ENCODE results near the gene HMGCL. TPM values are rescaled to one million over a fixed set of nuclear protein-coding genes. Genes with fewer than 3 reads are reported as not detected.

The HMGCL gene
- total and polyA plus RNA-seq, 5 donors, result 20.1 to 31.9 (median 21.9) TPM

DNA sequence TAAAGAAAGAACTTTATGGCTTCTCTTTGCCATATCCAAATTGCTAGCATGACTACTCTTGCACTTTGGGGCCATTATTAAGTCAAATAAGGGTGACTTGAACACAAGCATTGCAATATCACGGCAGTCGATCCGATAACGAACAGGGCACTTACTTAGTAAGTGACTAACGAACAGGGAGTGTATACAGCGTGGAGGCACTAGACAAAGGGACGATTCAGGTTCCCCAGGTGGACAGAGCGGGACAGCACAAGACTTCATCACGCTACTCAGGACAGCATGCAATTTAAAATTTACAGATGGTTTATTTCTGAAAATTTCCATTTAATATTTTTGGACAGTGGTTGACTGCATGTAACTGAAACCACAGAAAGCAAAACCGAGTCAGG, 52.4 kb downstream of the HMGCL start:
- DNase-seq (no peak), ATAC-seq (no peak)
- Histone ChIP-seq H3K27ac (ENCODE audit: low read length) (no peak overlapping the region), H3K4me3 (ENCODE audit: low read length) (no peak overlapping the region), H3K4me1 (ENCODE audit: control insufficient read depth, insufficient read depth, low read length) (no peaks in the 10 kb centered on the region), H3K9me3 (ENCODE audit: control insufficient read depth, low read length) (no peaks in the 10 kb centered on the region), H3K27me3 (ENCODE audit: control insufficient read depth, insufficient read depth) (no peaks in the 10 kb centered on the region)
- intact Hi-C loops (cut with DNase I), result loop anchor here in 2 of 4 donors (10.0 kb wide), 1 partner anchor 142 kb away; the partner anchor contains the start of gene CNR2 (in 2 of the 2)
- 87% methylated on average over 10 of the region's 10 CpGs for WGBS

DNA sequence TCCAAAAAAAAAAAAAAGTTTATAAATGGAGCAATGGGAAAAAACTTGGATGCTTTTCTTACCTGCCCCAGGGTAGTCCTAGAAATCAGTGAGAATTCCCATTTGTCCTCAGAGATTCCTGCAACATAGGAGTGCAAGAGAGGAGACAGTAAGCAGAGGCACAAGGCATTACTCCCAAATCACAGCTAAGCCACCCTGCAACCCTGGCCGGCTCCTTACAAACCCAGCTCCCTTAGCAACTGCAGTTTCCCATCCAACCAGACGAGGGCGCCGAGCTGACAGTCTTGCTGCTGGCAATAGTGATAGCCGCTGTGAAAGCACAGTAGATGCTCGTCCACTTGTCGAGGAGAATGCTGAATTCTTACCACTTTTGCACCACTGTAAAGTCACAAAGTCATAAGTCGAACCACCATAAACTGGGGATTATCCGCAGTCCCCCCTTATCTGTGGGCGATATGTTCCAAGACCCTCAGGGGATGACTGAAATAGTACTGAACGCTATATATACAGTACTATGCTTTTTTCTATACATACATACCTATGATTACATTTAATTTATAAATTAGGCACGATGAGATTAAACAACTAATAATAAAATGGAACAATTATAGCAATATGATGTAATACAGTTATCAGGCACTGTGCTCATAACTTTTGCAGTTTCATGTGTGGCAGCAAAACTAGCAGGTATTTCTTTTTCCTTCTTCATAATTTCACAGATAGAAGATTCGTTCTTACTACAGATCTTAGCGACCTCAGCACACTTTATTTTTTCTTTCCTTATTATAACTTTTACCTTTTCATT, 53.0 kb downstream of the HMGCL start:
- Histone ChIP-seq H3K9me3 (ENCODE audit: control insufficient read depth, low read length) (no peaks in the 10 kb centered on the region), H3K27ac (ENCODE audit: low read length) (no peak overlapping the region), H3K4me3 (ENCODE audit: low read length) (no peak overlapping the region), H3K4me1 (ENCODE audit: control insufficient read depth, insufficient read depth, low read length) (no peaks in the 10 kb centered on the region), H3K27me3 (ENCODE audit: control insufficient read depth, insufficient read depth) (no peaks in the 10 kb centered on the region)
- ATAC-seq (peak; percentile 79 to 91), DNase-seq (peak; percentile 86 to 94 (median 93))
- 14% methylated on average over 14 of the region's 14 CpGs for WGBS
- intact Hi-C loops (cut with DNase I), result loop anchor here in 2 of 4 donors (10.0 kb wide), 1 partner anchor 143 kb away; the partner anchor contains the start of gene CNR2 (in 2 of the 2)

DNA sequence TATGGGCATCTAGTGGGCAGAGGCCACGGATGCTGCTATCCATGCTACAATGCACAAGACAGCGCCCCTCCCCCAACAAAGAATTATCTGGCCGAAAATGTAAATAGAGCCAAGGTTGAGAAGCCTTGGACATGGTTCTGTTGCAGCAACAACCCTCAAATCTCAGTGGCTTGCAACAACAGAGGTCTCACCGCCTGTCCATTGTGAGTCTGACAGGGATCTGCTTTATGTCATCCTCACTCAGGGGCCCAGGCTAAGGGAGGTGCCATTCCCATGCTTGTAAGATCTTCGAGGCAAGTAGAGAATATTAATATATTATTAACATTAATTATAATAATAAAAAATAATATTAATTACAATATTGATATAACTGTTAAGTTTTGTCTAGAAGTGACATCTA, 56.5 kb downstream of the HMGCL start:
- Histone ChIP-seq H3K27me3 (ENCODE audit: control insufficient read depth, insufficient read depth) (no peaks in the 10 kb centered on the region), H3K9me3 (ENCODE audit: control insufficient read depth, low read length) (no peaks in the 10 kb centered on the region), H3K27ac (ENCODE audit: low read length) (no peak overlapping the region), H3K4me1 (ENCODE audit: control insufficient read depth, insufficient read depth, low read length) (no peaks in the 10 kb centered on the region), H3K4me3 (ENCODE audit: low read length) (no peak overlapping the region)
- ATAC-seq, result no peak
- intact Hi-C loops (cut with DNase I), result no loop called here
- WGBS, result 55% methylated on average over 5 of the region's 5 CpGs
- no peak for DNase-seq

DNA sequence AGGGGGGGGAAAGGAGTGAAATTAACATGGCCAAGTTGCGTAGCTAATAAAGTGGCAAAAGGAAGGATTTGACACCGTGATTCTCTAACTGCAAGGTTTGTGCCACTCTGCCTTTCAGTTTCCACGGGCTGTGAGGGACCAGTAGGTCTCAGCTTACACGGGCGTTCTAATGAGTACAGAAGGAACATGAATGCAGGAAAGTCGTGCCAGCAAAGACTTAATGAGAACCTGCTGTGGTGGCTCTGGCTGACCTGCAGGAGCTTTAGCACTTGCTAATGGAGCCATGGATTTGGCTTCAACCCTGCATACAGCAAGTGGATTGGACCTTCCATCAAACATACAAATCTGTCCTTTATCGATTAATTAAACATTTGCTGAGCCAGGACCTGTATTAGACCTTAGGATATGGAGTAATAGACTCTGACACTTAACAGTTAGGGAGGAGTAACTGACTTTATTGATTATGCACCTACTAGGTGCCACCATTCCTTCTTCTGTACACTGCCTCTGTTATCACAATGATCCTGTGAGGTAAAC, 62.1 kb downstream of the HMGCL start:
- WGBS, result 80% methylated on average over 7 of the region's 7 CpGs
- no peaks in the 10 kb centered on the region for H3K4me1 ChIP-seq (ENCODE audit: control insufficient read depth, insufficient read depth, low read length)
- no peaks in the 10 kb centered on the region for H3K27me3 ChIP-seq (ENCODE audit: control insufficient read depth, insufficient read depth)
- no peaks in the 10 kb centered on the region for H3K9me3 ChIP-seq (ENCODE audit: control insufficient read depth, low read length)
- no peak overlapping the region for H3K27ac ChIP-seq (ENCODE audit: low read length)
- ATAC-seq, result no peak
- DNase-seq, result no peak
- intact Hi-C loops (cut with DNase I), result no loop called here
- H3K4me3 ChIP-seq (ENCODE audit: low read length), result no peak overlapping the region

DNA sequence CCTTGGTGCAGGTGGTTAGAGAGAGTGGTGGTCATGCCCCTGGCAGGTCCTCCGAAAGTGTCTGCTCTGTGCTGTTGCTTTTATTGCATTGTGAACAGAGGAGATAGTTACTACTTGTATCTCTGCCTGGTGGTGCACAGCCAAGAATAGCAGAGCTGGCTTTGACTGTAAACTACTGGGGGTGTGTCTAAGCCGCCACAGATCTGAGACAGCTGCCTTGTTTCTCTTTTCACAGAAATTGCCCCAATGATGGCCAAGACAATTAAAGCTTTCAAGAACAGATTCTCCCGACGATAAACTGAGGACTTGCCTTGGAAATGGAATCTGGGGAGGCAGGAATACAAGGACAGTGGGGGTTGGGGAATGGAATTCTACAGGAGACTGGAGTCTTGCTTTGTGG, 66.0 kb downstream of the HMGCL start:
- Histone ChIP-seq H3K27me3 (ENCODE audit: control insufficient read depth, insufficient read depth) (no peaks in the 10 kb centered on the region), H3K27ac (ENCODE audit: low read length) (peak overlapping the region; percentile 9), H3K4me3 (ENCODE audit: low read length) (no peak overlapping the region), H3K9me3 (ENCODE audit: control insufficient read depth, low read length) (no peaks in the 10 kb centered on the region), H3K4me1 (ENCODE audit: control insufficient read depth, insufficient read depth, low read length) (no peaks in the 10 kb centered on the region)
- ATAC-seq, result peak; percentile 80 to 85
- WGBS, result 34% methylated on average over 4 of the region's 4 CpGs
- DNase-seq, result peak in 1 of 3 donors; percentile 30
- intact Hi-C loops (cut with DNase I), result no loop called here

DNA sequence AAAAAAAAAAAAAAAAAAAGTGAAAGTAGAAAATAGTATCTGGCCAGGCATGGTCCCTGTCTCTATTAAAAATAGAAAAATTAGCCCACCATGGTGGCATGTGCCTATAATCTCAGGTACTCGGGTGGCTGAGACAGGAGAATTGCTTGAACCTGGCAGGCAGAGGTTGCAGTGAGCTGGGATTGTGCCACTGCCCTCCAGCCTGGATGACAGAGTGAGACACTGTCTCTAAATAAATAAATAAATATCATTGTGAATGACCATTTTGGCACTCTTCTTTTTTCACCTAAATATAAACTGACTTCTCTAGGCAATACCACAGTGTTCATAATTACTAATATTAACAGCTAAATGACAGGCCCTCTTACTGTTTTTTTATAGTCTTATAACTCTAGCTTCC, 67.4 kb downstream of the HMGCL start:
- DNase-seq (no peak), ATAC-seq (no peak)
- Histone ChIP-seq H3K27me3 (ENCODE audit: control insufficient read depth, insufficient read depth) (no peaks in the 10 kb centered on the region), H3K4me3 (ENCODE audit: low read length) (no peak overlapping the region), H3K27ac (ENCODE audit: low read length) (no peak overlapping the region), H3K9me3 (ENCODE audit: control insufficient read depth, low read length) (no peaks in the 10 kb centered on the region), H3K4me1 (ENCODE audit: control insufficient read depth, insufficient read depth, low read length) (no peaks in the 10 kb centered on the region)
- WGBS, result 67% methylated on average over 1 of the region's 1 CpG
- intact Hi-C loops (cut with DNase I), result no loop called here

DNA sequence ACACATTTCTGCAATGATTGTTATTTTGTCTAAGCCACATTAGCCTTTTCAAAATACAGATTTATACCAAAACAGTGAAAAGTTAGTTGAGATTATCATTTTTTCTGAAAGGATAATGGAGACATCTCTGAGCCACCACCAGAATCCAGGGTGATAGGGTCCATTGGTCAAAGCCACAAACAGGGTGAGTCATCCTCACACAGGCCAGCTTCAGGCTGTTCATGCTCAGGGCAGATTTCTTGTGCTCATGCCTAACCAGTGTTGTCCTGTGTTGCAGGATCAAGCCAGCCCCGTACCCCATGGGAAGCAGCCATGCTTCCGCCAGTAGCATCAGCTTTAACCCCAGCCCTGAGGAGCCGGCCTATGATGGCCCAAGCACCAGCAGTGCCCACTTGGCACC, 68.6 kb downstream of the HMGCL start:
- Histone ChIP-seq H3K27me3 (ENCODE audit: control insufficient read depth, insufficient read depth) (no peaks in the 10 kb centered on the region), H3K4me3 (ENCODE audit: low read length) (no peak overlapping the region), H3K27ac (ENCODE audit: low read length) (no peak overlapping the region), H3K9me3 (ENCODE audit: control insufficient read depth, low read length) (no peaks in the 10 kb centered on the region), H3K4me1 (ENCODE audit: control insufficient read depth, insufficient read depth, low read length) (no peaks in the 10 kb centered on the region)
- WGBS, result 94% methylated on average over 3 of the region's 3 CpGs
- ATAC-seq, result no peak
- DNase-seq, result no peak
- intact Hi-C loops (cut with DNase I), result no loop called here

DNA sequence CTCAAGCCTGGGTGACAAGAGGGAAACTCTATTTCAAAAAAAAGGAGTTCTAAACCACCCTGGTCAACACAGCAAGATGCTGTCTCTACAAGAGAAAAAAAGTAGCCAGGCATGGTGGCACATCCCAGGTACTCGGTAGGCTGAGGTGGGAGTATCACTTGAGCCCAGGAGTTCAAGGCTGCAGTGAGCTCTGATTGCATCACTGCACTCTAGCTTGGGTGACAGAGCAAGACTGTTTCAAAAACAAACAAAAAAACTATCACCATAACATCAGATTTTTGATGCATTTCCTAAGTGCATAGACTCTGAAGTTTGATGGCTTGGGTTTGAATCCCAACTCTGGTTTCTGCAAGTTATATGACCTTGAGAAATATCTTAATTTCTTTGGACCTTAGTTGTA, 72.3 kb downstream of the HMGCL start:
- no peak for DNase-seq
- WGBS, result 100% methylated on average over 1 of the region's 1 CpG
- Histone ChIP-seq H3K27ac (ENCODE audit: low read length) (no peak overlapping the region), H3K4me1 (ENCODE audit: control insufficient read depth, insufficient read depth, low read length) (no peaks in the 10 kb centered on the region), H3K4me3 (ENCODE audit: low read length) (no peak overlapping the region), H3K9me3 (ENCODE audit: control insufficient read depth, low read length) (no peaks in the 10 kb centered on the region), H3K27me3 (ENCODE audit: control insufficient read depth, insufficient read depth) (no peaks in the 10 kb centered on the region)
- intact Hi-C loops (cut with DNase I), result no loop called here
- no peak for ATAC-seq

Other genes starting within 250 kb of the HMGCL start
- 100 to 1,000 TPM; 586 to 826 (median 727) TPM for gene RPL11, start 133.6 kb downstream of the HMGCL start, total RNA-seq
- 1,436 TPM for gene RPL11, start 133.6 kb downstream of the HMGCL start, polyA plus RNA-seq
- 10 to 100 TPM; 23.9 to 31.1 (median 25.9) TPM for gene ELOA, start 82.0 kb downstream of the HMGCL start, total RNA-seq
- gene ELOA, start 82.0 kb downstream of the HMGCL start, polyA plus RNA-seq, result 11.6 TPM
- 10 to 100 TPM; 35.5 to 40.3 (median 38.8) TPM for gene PITHD1, start 47.0 kb downstream of the HMGCL start, total RNA-seq
- 33.1 TPM for gene PITHD1, start 47.0 kb downstream of the HMGCL start, polyA plus RNA-seq
- gene LYPLA2, start 34.3 kb downstream of the HMGCL start, total RNA-seq, result 10 to 100 TPM; 28.5 to 33.3 (median 32.5) TPM
- 32.0 TPM for gene LYPLA2, start 34.3 kb downstream of the HMGCL start, polyA plus RNA-seq
- 10 to 100 TPM in 1 of 4 donors, 1 to 10 TPM in 3; 6.1 to 11.0 (median 6.7) TPM for gene GALE, start 24.7 kb downstream of the HMGCL start, total RNA-seq
- gene GALE, start 24.7 kb downstream of the HMGCL start, polyA plus RNA-seq, result 11.2 TPM
- gene FUCA1, start 42.9 kb upstream of the HMGCL start, total RNA-seq, result 10 to 100 TPM; 16.8 to 22.1 (median 19.4) TPM
- 15.5 TPM for gene FUCA1, start 42.9 kb upstream of the HMGCL start, polyA plus RNA-seq
- gene CNR2, start 87.9 kb upstream of the HMGCL start, total RNA-seq, result not detected
- gene CNR2, start 87.9 kb upstream of the HMGCL start, polyA plus RNA-seq, result not detected
- 100 to 1,000 TPM in 1 of 4 donors, 10 to 100 TPM in 3; 74.6 to 104 (median 87.6) TPM for gene PNRC2, start 134.4 kb upstream of the HMGCL start, total RNA-seq
- gene PNRC2, start 134.4 kb upstream of the HMGCL start, polyA plus RNA-seq, result 82.2 TPM
- 10 to 100 TPM; 49.8 to 59.0 (median 53.0) TPM for gene SRSF10, start 154.9 kb upstream of the HMGCL start, total RNA-seq
- gene SRSF10, start 154.9 kb upstream of the HMGCL start, polyA plus RNA-seq, result 39.8 TPM